Osteoblast (primary cell): ENCODE results near the gene MBNL3. TPM values are rescaled to one million over a fixed set of nuclear protein-coding genes. Genes with fewer than 3 reads are reported as not detected.

Experiments
- DNase-seq: peaks from one replicate; pipeline ENCODE4 v3.0.0; 2011; ENCODE audit warnings: low spot score, mixed read lengths; ENCODE audit not compliant: insufficient read length; ENCODE audit errors: missing footprints
- H2AFZ ChIP-seq: 2 replicates; pipeline ENCODE4 v1.6.0; 2011; ENCODE audit warnings: mild to moderate bottlenecking, low read length
- H3K27ac ChIP-seq: 2 replicates; pipeline ENCODE4 v1.5.1; 2011; ENCODE audit warnings: mild to moderate bottlenecking, low read depth, low read length, moderate library complexity
- H3K27me3 ChIP-seq: 2 replicates; pipeline ENCODE4 v1.6.0; 2012; ENCODE audit warnings: mild to moderate bottlenecking, control low read depth, inconsistent platforms, low read length, moderate library complexity; ENCODE audit not compliant: insufficient read depth
- H3K36me3 ChIP-seq: 2 replicates; pipeline ENCODE4 v1.5.1; 2011; ENCODE audit warnings: mild to moderate bottlenecking, low read length, control low read depth, moderate library complexity; ENCODE audit not compliant: insufficient read depth
- H3K4me1 ChIP-seq: 2 replicates; pipeline ENCODE4 v1.5.1; 2011; ENCODE audit warnings: mild to moderate bottlenecking, low read length, control low read depth, moderate library complexity; ENCODE audit not compliant: insufficient read depth
- H3K4me2 ChIP-seq: 2 replicates; pipeline ENCODE4 v1.6.0; 2011; ENCODE audit warnings: mild to moderate bottlenecking, low read length; ENCODE audit not compliant: insufficient read depth
- H3K4me3 ChIP-seq: fragments of 200-600 bp; sonication (generic); 3 replicates; pipeline ENCODE4 v1.5.1; 2012; ENCODE audit warnings: mild to moderate bottlenecking, low read length, inconsistent platforms; ENCODE audit not compliant: insufficient read depth
- H3K79me2 ChIP-seq: 2 replicates; pipeline ENCODE4 v1.6.0; 2012; ENCODE audit warnings: mild to moderate bottlenecking, low read length, control low read depth, inconsistent platforms; ENCODE audit not compliant: insufficient read depth
- H3K9me3 ChIP-seq: 2 replicates; pipeline ENCODE4 v1.5.1; 2011; ENCODE audit warnings: low read depth, low read length, control low read depth
- H4K20me1 ChIP-seq: 2 replicates; pipeline ENCODE4 v1.6.0; 2012; ENCODE audit warnings: mild to moderate bottlenecking, low read length, control low read depth; ENCODE audit not compliant: insufficient read depth
- CTCF ChIP-seq: IDR thresholded peaks from 2 replicates; pipeline ENCODE4 v1.5.1; 2011; ENCODE audit warnings: mild to moderate bottlenecking, low read depth, low read length, moderate library complexity; ENCODE audit errors: extremely low read depth
- total RNA-seq: library from RNA; depleted of rRNA; stranded (reverse); fragments of >200 nt; gene quantifications from 2 replicates; pipeline ENCODE4 v1.2.3, GENCODE V29; 2012

Gene MBNL3
- total RNA-seq, 1 donor: 1.8 TPM

- DNase-seq: no peak
- Histone ChIP-seq H3K27me3 (peaks cover 2% of the 10 kb centered on the region), H2AFZ (no peak overlapping the region), H3K4me1 (no peaks in the 10 kb centered on the region), H3K36me3 (no peaks in the 10 kb centered on the region), H3K27ac (no peak overlapping the region), H3K79me2 (no peaks in the 10 kb centered on the region), H3K4me2 (no peak overlapping the region), H4K20me1 (no peaks in the 10 kb centered on the region), H3K9me3 (no peaks in the 10 kb centered on the region), H3K4me3 (no peak overlapping the region)
- TF ChIP-seq CTCF: no peak
These were observed 7.4 kb downstream of the MBNL3 start for GRCh38 chrX:132481449-132481848.

GRCh38 chrX:132480581-132481203 lies 8.1 kb downstream of the MBNL3 start:
- TF ChIP-seq CTCF: no peak
- peak overlapping the region; percentile 76 for H2AFZ ChIP-seq

GRCh38 chrX:132474544-132475248 lies 14.1 kb downstream of the MBNL3 start:
- DNase-seq: no peak
- Histone ChIP-seq H3K4me1 (no peaks in the 10 kb centered on the region), H3K9me3 (no peaks in the 10 kb centered on the region), H3K27ac (no peak overlapping the region), H3K36me3 (no peaks in the 10 kb centered on the region), H4K20me1 (no peaks in the 10 kb centered on the region), H3K27me3 (peaks cover 8% of the 10 kb centered on the region), H2AFZ (no peak overlapping the region), H3K4me3 (no peak overlapping the region), H3K79me2 (no peaks in the 10 kb centered on the region), H3K4me2 (no peak overlapping the region)
- TF ChIP-seq CTCF: no peak

More at GRCh38 chrX:132480581-132481203, 8.1 kb downstream of the MBNL3 start:
- Histone ChIP-seq H3K27me3 (peaks cover 2% of the 10 kb centered on the region), H3K27ac (no peak overlapping the region), H3K36me3 (no peaks in the 10 kb centered on the region), H3K9me3 (no peaks in the 10 kb centered on the region), H3K4me1 (no peaks in the 10 kb centered on the region), H3K79me2 (no peaks in the 10 kb centered on the region), H4K20me1 (no peaks in the 10 kb centered on the region), H3K4me3 (peak overlapping the region; percentile 53), H3K4me2 (peak overlapping the region; percentile 77)
- peak; percentile 46 for DNase-seq

- TF ChIP-seq CTCF: no peak
- Histone ChIP-seq H3K79me2 (no peaks in the 10 kb centered on the region), H3K27me3 (peaks cover 8% of the 10 kb centered on the region), H3K4me2 (no peak overlapping the region), H3K9me3 (no peaks in the 10 kb centered on the region), H4K20me1 (no peaks in the 10 kb centered on the region), H3K4me1 (no peaks in the 10 kb centered on the region), H3K27ac (no peak overlapping the region), H3K4me3 (no peak overlapping the region), H2AFZ (no peak overlapping the region), H3K36me3 (no peaks in the 10 kb centered on the region)
- DNase-seq: no peak
These were observed 16.4 kb downstream of the MBNL3 start for GRCh38 chrX:132472397-132472796.
